Measurements from ENCODE around the gene APIP.

DNA sequence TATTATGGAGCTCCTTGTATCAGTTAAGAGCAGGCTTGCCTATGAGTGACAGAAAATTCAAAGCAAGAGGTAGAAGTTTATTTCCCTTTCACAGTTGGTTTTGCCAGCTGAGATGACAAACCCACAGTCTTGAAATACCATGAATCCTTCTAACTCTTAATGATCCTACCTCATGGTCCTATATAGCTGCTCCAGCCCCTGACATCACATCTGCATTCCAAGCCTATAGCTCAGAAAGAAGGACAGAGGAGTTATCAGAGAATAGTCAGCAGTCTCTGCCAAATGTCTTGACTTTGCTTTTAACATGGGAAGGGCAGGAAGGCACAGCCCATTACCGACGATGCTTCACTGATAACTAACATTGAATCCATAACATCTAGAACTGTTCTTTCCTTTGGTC lies 76.2 kb downstream of the APIP start:
- TF ChIP-seq, protein P1, sequence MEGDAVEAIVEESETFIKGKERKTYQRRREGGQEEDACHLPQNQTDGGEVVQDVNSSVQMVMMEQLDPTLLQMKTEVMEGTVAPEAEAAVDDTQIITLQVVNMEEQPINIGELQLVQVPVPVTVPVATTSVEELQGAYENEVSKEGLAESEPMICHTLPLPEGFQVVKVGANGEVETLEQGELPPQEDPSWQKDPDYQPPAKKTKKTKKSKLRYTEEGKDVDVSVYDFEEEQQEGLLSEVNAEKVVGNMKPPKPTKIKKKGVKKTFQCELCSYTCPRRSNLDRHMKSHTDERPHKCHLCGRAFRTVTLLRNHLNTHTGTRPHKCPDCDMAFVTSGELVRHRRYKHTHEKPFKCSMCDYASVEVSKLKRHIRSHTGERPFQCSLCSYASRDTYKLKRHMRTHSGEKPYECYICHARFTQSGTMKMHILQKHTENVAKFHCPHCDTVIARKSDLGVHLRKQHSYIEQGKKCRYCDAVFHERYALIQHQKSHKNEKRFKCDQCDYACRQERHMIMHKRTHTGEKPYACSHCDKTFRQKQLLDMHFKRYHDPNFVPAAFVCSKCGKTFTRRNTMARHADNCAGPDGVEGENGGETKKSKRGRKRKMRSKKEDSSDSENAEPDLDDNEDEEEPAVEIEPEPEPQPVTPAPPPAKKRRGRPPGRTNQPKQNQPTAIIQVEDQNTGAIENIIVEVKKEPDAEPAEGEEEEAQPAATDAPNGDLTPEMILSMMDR (IDR thresholded peaks at IDR 0.05) = no peak
- TF ChIP-seq POLR2A (IDR thresholded peaks at IDR 0.05) = no peak
